Measurements from ENCODE around the gene REC114.

GRCh38 chr15:73572296-73572695 lies 129.3 kb downstream of the REC114 start:
- no peak for TF ChIP-seq SIN3A (IDR thresholded peaks at IDR 0.05; ENCODE audit: borderline replicate concordance, insufficient read depth, low read length)
- TF ChIP-seq, protein P1, sequence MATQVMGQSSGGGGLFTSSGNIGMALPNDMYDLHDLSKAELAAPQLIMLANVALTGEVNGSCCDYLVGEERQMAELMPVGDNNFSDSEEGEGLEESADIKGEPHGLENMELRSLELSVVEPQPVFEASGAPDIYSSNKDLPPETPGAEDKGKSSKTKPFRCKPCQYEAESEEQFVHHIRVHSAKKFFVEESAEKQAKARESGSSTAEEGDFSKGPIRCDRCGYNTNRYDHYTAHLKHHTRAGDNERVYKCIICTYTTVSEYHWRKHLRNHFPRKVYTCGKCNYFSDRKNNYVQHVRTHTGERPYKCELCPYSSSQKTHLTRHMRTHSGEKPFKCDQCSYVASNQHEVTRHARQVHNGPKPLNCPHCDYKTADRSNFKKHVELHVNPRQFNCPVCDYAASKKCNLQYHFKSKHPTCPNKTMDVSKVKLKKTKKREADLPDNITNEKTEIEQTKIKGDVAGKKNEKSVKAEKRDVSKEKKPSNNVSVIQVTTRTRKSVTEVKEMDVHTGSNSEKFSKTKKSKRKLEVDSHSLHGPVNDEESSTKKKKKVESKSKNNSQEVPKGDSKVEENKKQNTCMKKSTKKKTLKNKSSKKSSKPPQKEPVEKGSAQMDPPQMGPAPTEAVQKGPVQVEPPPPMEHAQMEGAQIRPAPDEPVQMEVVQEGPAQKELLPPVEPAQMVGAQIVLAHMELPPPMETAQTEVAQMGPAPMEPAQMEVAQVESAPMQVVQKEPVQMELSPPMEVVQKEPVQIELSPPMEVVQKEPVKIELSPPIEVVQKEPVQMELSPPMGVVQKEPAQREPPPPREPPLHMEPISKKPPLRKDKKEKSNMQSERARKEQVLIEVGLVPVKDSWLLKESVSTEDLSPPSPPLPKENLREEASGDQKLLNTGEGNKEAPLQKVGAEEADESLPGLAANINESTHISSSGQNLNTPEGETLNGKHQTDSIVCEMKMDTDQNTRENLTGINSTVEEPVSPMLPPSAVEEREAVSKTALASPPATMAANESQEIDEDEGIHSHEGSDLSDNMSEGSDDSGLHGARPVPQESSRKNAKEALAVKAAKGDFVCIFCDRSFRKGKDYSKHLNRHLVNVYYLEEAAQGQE (IDR thresholded peaks at IDR 0.05; ENCODE audit: insufficient read depth in 1 of 2, low read depth in 2 of 2, low read length in 2 of 2): no peak

All from PFSK-1 (cell line).